VCaP (cell line): Measurements from ENCODE around the gene DDR2.

Experiments used
- H3K27ac ChIP-seq: fragments of 450-650 bp; 2 replicates; pipeline ENCODE4 v1.5.1; 2017
- TF ChIP-seq, protein P1 (sequence below): fragments of 450-650 bp; conservative IDR thresholded peaks from 2 replicates; pipeline ENCODE4 v1.5.1; 2017; ENCODE audit warnings: mild to moderate bottlenecking, moderate library complexity

The DDR2 gene

GRCh38 chr1:162717548-162718184 is 85.4 kb downstream of the DDR2 start:
- no peak overlapping the region for H3K27ac ChIP-seq
- TF ChIP-seq, protein P1, sequence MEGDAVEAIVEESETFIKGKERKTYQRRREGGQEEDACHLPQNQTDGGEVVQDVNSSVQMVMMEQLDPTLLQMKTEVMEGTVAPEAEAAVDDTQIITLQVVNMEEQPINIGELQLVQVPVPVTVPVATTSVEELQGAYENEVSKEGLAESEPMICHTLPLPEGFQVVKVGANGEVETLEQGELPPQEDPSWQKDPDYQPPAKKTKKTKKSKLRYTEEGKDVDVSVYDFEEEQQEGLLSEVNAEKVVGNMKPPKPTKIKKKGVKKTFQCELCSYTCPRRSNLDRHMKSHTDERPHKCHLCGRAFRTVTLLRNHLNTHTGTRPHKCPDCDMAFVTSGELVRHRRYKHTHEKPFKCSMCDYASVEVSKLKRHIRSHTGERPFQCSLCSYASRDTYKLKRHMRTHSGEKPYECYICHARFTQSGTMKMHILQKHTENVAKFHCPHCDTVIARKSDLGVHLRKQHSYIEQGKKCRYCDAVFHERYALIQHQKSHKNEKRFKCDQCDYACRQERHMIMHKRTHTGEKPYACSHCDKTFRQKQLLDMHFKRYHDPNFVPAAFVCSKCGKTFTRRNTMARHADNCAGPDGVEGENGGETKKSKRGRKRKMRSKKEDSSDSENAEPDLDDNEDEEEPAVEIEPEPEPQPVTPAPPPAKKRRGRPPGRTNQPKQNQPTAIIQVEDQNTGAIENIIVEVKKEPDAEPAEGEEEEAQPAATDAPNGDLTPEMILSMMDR, result no peak

GRCh38 chr1:162719678-162720077 is 87.4 kb downstream of the DDR2 start:
- no peak overlapping the region for H3K27ac ChIP-seq
- TF ChIP-seq, protein P1, result no peak

DNA sequence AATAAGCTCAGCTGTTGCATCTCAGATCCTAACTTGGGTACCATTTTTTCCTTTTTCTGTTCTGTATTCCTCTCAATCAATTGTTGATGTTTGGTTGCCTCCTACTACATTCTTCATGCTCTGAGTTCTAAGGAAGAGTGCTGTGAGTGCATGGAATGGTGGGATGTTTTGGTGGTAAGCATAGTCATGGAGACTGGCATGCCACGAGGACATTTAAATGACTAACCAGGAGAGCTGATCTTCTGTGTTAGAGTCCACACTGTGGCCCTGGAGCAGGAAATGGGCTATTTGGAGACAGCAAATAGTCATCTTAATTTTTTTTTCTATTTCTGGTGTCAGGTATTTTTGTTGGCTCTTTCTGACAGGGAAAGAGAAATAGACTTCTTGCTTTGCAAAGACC is 88.7 kb downstream of the DDR2 start:
- TF ChIP-seq, protein P1, result no peak

GRCh38 chr1:162721471-162721870 is 89.2 kb downstream of the DDR2 start:
- no peak overlapping the region for H3K27ac ChIP-seq
- TF ChIP-seq, protein P1, result no peak

More for the DNA sequence above, 88.7 kb downstream of the DDR2 start:
- no peak overlapping the region for H3K27ac ChIP-seq

- no peak overlapping the region for H3K27ac ChIP-seq
Measured at GRCh38 chr1:162722036-162722435, 89.8 kb downstream of the DDR2 start.

GRCh38 chr1:162724583-162725120 is 92.4 kb downstream of the DDR2 start:
- H3K27ac ChIP-seq, result no peak overlapping the region
- TF ChIP-seq, protein P1, result no peak

More at GRCh38 chr1:162722036-162722435, 89.8 kb downstream of the DDR2 start:
- TF ChIP-seq, protein P1, result no peak

- H3K27ac ChIP-seq, result no peak overlapping the region
- TF ChIP-seq, protein P1, result no peak
Measured at GRCh38 chr1:162725301-162725837, 93.1 kb downstream of the DDR2 start.
